Activated CD8-positive, alpha-beta T cell treated with anti-CD3 and anti-CD28 coated beads for 36 hours (primary cell): Measurements from ENCODE around the gene ANKRD11. TPM values are rescaled to one million over a fixed set of nuclear protein-coding genes. Genes with fewer than 3 reads are reported as not detected.

Experiments
- ATAC-seq: fragments of 200-7000 bp; cut with Tn5 transposase; one replicate; pipeline ENCODE4 v1.10.0; 2021; ENCODE audit warnings: mild to moderate bottlenecking, moderate library complexity
- CTCF ChIA-PET: fragments of 350-600 bp; sonication (Branson Sonifier 250); formaldehyde crosslinking; loops from one replicate; lab custom pipeline; 2021; ENCODE audit warnings: antibody characterized with exemption; lab: Charles Lee
- POLR2A ChIA-PET: fragments of 350-600 bp; sonication (Branson Sonifier 250); formaldehyde crosslinking; loops from one replicate; lab custom pipeline; 2021; ENCODE audit warnings: antibody characterized with exemption; lab: Charles Lee
- DNase-seq: peaks from one replicate; pipeline ENCODE4 v3.0.0-alpha.2; 2020
- H3K27ac Mint-ChIP-seq: one replicate; pipeline ENCODE4 v1.8.0; 2021; ENCODE audit warnings: mild to moderate bottlenecking, mixed read lengths
- H3K27me3 Mint-ChIP-seq: one replicate; pipeline ENCODE4 v1.8.0; 2021; ENCODE audit warnings: mixed read lengths
- H3K36me3 Mint-ChIP-seq: one replicate; pipeline ENCODE4 v1.8.0; 2021; ENCODE audit warnings: low read depth, mixed read lengths
- H3K4me1 Mint-ChIP-seq: one replicate; pipeline ENCODE4 v1.8.0; 2021; ENCODE audit warnings: low read depth, mixed read lengths
- H3K4me3 Mint-ChIP-seq: one replicate; pipeline ENCODE4 v1.8.0; 2021; ENCODE audit warnings: mild to moderate bottlenecking, moderate library complexity, mixed read lengths
- H3K9me3 Mint-ChIP-seq: one replicate; pipeline ENCODE4 v1.8.0; 2021; ENCODE audit warnings: mixed read lengths
- CTCF ChIP-seq: fragments of 200-600 bp; IDR thresholded peaks from one replicate; pipeline ENCODE4 v1.8.0; 2022; ENCODE audit warnings: antibody characterized with exemption, mild to moderate bottlenecking
- intact Hi-C: fragments of 100-400 bp; cut with micrococcal nuclease; formaldehyde crosslinking; loops from one replicate; pipeline ENCODE4 v1.10.0; 2022
- total RNA-seq, 2 experiments: library from RNA; stranded (reverse); gene quantifications; one replicate each; pipeline ENCODE4 v1.2.3, GENCODE V29; 2021

Gene ANKRD11
- total RNA-seq, 2 experiments from 2014 or later = 145 to 147 TPM

GRCh38 chr16:89371968-89372634 is 118.3 kb downstream of the ANKRD11 start:
- POLR2A ChIA-PET = interaction anchor here (1.1 kb wide), 1 partner anchor 136 kb away, joined by 4 read pairs; no protein-coding TSS in a partner anchor
- CTCF ChIA-PET = no interaction called here
- no peak overlapping the region for H3K27ac Mint-ChIP-seq

GRCh38 chr16:89371386-89371785 is 119.0 kb downstream of the ANKRD11 start:
- H3K36me3 Mint-ChIP-seq = peaks cover 27% of the 10 kb centered on the region
- CTCF ChIA-PET = no interaction called here

More at GRCh38 chr16:89371968-89372634, 118.3 kb downstream of the ANKRD11 start:
- ATAC-seq (no peak), DNase-seq (no peak)
- Mint-ChIP-seq H3K4me1 (peaks cover 78% of the 10 kb centered on the region), H3K4me3 (no peak overlapping the region), H3K9me3 (no peaks in the 10 kb centered on the region), H3K27me3 (no peaks in the 10 kb centered on the region), H3K36me3 (peaks cover 28% of the 10 kb centered on the region)
- no peak for TF ChIP-seq CTCF
- intact Hi-C loops = no loop called here

GRCh38 chr16:89370601-89371000 is 119.8 kb downstream of the ANKRD11 start:
- POLR2A ChIA-PET = interaction anchor here (0.7 to 1.0 kb wide), 2 partner anchors 9 to 96 kb away, joined by 3 read pairs; no protein-coding TSS in a partner anchor
- H3K27me3 Mint-ChIP-seq = no peaks in the 10 kb centered on the region

More at GRCh38 chr16:89371386-89371785, 119.0 kb downstream of the ANKRD11 start:
- no peaks in the 10 kb centered on the region for H3K9me3 Mint-ChIP-seq
- no peak overlapping the region for H3K27ac Mint-ChIP-seq
- POLR2A ChIA-PET = interaction anchor here (0.7 to 1.1 kb wide), 2 partner anchors 95 to 136 kb away, joined by 3 to 4 read pairs; no protein-coding TSS in a partner anchor
- peaks cover 81% of the 10 kb centered on the region for H3K4me1 Mint-ChIP-seq
- H3K4me3 Mint-ChIP-seq = no peak overlapping the region
- TF ChIP-seq CTCF = no peak
- no peak for ATAC-seq
- intact Hi-C loops = no loop called here
- no peak for DNase-seq
- no peaks in the 10 kb centered on the region for H3K27me3 Mint-ChIP-seq

GRCh38 chr16:89370081-89370511 is 120.3 kb downstream of the ANKRD11 start:
- Mint-ChIP-seq H3K9me3 (no peaks in the 10 kb centered on the region), H3K36me3 (peaks cover 25% of the 10 kb centered on the region), H3K4me3 (no peak overlapping the region), H3K27ac (no peak overlapping the region), H3K27me3 (no peaks in the 10 kb centered on the region), H3K4me1 (peaks cover 84% of the 10 kb centered on the region)
- POLR2A ChIA-PET = interaction anchor here (1.0 kb wide), 1 partner anchor 9 kb away, joined by 3 read pairs; no protein-coding TSS in a partner anchor
- no peak for TF ChIP-seq CTCF
- DNase-seq (no peak), ATAC-seq (no peak)
- CTCF ChIA-PET = interaction anchor here (1.2 kb wide), 1 partner anchor 13 kb away, joined by 3 read pairs; no protein-coding TSS in a partner anchor
- intact Hi-C loops = no loop called here

More at GRCh38 chr16:89370601-89371000, 119.8 kb downstream of the ANKRD11 start:
- DNase-seq (no peak), ATAC-seq (no peak)
- intact Hi-C loops = no loop called here
- Mint-ChIP-seq H3K9me3 (no peaks in the 10 kb centered on the region), H3K4me3 (no peak overlapping the region), H3K36me3 (peaks cover 25% of the 10 kb centered on the region), H3K4me1 (peaks cover 81% of the 10 kb centered on the region), H3K27ac (no peak overlapping the region)
- CTCF ChIA-PET = interaction anchor here (1.2 kb wide), 1 partner anchor 12 kb away, joined by 3 read pairs; no protein-coding TSS in a partner anchor
- no peak for TF ChIP-seq CTCF
